H1 (cell line): Measurements from ENCODE around the gene RGS3. TPM values are rescaled to one million over a fixed set of nuclear protein-coding genes. Genes with fewer than 3 reads are reported as not detected.

Source experiments
- CTCF ChIP-seq, 3 experiments: IDR thresholded peaks; 1 replicate in 2 of 3; 2 replicates in 1 of 3; pipeline versions ENCODE4 v1.5.1 to v1.6.1; 2011; ENCODE audit warnings: low read length in 3 of 3, mild to moderate bottlenecking in 3 of 3, inconsistent platforms in 2 of 3, low read depth in 1 of 3, moderate library complexity in 1 of 3; ENCODE audit not compliant: insufficient read depth in 1 of 3; ENCODE audit errors: control extremely low read depth in 1 of 3
- polyA plus RNA-seq, 7 experiments: library from polyadenylated mRNA; depleted of rRNA in 3 of 7; stranded (reverse) in 5 of 7; unstranded in 2 of 7; fragments of >200 nt in 5 of 7; fragments of 200-250 nt in 2 of 7; gene quantifications; 1 replicate in 5 of 7; 2 replicates in 1 of 7; 4 replicates in 1 of 7; pipeline versions ENCODE4 v1.2.1 to v1.2.3, GENCODE V29; 2011 to 2013; ENCODE audit warnings: missing spikeins in 2 of 7, mixed read lengths in 2 of 7
- total RNA-seq: library from RNA; stranded (reverse); fragmentation: NEBNext Ultra II Directional; extraction: Animal tissue kit (Norgen Biotek cat#: 25700); gene quantifications from 2 replicates; pipeline ENCODE4 v1.2.1, GENCODE V29; 2021

Gene RGS3
- total and polyA plus RNA-seq, 2 of the 8 experiments (the other 6 are each of a cell fraction or from before 2014, with no cell fraction given): 12.6 to 18.2 TPM

DNA sequence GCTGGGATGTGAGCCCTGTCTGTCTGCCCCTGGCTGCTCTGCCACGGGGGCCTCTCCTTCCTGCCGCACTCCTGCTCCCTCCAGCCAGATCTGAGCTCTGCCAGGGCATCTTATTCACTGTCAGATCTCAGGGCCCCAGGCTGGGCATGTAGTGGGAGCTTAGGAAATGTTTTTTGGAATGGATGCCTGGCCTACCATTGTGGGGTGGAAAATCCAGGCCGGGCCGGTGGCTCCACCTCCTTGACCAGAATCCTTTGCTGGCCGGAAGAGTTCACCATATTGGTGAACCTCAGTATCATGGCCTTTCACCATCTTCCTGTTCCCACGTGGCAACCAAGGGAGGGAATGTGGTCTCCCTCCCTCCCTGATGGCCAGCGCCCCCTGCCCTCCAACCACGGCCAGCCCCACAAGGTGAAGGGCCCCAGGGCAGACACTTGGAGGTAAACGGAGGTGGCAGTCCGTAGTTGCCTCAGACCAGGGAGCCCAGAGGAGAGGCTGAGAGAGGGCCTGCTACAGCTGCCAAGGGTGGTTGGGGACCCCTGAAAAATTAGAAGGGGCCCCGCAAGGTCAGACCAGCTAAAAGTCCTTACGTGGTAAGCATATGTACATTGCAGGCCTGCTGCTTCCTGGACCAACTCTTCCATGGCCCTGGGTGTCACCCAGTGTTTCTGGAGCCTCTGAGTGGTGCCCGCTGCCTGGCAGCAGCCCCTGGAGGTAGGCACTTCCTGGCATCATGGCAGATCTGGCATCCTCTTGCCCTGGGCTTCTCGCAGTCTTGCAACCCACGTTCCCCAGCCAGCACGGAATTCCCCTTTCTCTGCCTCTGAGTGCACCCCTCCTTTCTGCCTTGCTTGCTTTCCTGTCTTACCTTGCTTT, 153.3 kb downstream of the RGS3 start (continued):
- TF ChIP-seq CTCF (IDR thresholded peaks at IDR 0.05; ENCODE audit: control extremely low read depth in 1 of 3, insufficient read depth in 1 of 3, low read depth in 1 of 3, low read length in 3 of 3): peak in 2 of 3 experiments; percentile 17 to 45; a peak in 2 of 4 replicates
